Activated T-helper 1 cell treated with anti-CD3 and anti-CD28 coated beads, Interleukin-2, amount 50 U/mL, for 16 hours (primary cell): ENCODE results near the gene FAM193B.

Experiments used
- DNase-seq, 2 donors: peaks; one replicate each; pipeline ENCODE4 v3.0.0-alpha.2; 2020; ENCODE audit warnings: low read depth in 1 of 2, low spot score in 1 of 2

FAM193B gene

GRCh38 chr5:177554474-177555111, at the start of gene FAM193B:
TSS of gene FAM193B (minus strand) at chr5:177554563. CDS start at chr5:177554458, 105 bp downstream.
- peak; percentile 92 to 95 for DNase-seq

DNA sequence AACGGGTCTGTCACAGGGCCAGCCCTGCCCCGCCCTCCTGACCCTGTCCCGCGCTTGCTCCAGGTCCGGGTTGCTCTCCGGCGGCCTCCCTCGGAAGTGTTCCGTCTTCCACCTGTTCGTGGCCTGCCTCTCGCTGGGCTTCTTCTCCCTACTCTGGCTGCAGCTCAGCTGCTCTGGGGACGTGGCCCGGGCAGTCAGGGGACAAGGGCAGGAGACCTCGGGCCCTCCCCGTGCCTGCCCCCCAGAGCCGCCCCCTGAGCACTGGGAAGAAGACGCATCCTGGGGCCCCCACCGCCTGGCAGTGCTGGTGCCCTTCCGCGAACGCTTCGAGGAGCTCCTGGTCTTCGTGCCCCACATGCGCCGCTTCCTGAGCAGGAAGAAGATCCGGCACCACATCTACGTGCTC, 49.8 kb upstream of the FAM193B start:
- DNase-seq: no peak

DNA sequence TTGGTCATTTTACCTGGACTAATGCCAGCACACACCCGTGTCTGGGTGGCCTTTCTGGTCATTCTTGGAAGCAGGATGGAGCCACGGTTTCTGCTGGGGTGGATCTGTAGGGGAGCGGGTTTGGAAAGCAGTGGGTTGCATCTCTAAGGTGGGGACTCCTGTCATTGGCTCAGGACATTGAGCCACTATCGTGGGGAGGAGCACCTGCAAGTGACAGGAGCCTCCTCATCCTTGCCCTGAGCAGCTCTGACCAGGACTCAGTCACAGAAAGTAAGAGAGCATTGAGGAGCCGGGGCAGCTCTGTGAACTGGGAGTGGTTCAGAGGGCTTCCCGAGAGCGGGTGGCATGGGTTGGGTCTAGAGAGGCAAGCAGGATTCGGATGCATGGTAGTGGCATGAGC, 49.3 kb upstream of the FAM193B start:
- no peak for DNase-seq

GRCh38 chr5:177602458-177602830, 48.1 kb upstream of the FAM193B start:
- no peak for DNase-seq

DNA sequence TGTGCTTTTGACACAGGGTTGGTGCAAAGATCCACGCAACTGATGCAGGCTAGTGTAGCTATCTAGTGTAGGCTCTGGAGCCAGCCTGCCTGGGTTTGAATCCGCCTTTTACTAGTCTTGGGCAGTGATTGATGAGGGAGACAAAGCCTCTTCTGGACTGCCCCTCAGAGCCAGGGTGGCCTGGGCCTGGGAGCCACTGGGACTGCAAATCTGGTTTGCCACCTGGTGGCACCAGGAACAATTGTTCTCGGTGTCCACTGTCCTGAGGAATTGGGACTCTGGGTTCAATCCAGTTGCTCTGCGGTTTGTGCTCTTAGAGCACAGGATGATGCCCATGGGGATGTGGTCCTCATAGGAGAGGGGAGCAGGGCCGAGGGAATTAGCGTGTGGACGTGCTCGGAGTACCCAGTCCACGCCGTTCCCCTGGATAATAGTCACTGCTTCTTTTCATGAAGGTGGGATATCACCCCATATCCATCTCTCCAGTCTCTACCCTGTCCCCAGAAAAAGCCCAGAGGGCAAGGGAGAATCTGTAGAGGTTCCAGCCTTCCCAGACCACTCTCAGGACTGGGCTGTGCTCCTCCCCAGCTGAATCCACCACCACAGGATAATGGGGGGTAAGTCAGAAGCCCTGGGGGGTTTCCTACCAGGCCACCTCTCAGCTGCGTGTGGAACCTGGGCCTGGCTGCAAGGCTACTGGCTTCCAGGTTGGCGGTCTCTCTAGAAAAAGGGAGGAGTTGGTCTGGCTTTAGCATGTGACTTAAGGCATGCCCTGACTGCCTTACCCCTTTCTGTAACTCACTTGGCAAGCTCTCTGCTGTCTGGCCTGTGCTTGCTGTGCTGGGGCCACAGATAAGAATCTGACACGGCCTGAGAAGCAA, 47.5 kb upstream of the FAM193B start:
- DNase-seq: no peak

DNA sequence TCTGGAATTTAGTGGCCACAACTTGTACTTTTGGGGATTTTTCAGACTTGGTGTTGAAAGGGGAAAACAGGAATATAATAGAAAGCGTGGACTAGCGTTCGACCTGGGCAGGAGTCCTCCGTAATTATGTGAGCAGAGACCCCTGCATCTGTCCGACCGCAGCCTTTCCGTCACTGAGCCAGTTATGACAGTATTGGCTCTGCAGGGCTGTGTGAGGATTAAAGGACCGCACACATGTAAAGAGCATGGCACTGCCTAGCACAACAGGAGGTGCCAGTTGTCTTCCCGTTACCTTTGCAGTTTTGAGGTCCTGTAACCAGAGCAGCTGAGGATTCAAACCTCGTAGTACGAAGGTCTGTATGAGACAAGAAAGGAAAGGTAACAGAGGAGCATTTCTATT, 46.8 kb upstream of the FAM193B start:
- no peak for DNase-seq

DNA sequence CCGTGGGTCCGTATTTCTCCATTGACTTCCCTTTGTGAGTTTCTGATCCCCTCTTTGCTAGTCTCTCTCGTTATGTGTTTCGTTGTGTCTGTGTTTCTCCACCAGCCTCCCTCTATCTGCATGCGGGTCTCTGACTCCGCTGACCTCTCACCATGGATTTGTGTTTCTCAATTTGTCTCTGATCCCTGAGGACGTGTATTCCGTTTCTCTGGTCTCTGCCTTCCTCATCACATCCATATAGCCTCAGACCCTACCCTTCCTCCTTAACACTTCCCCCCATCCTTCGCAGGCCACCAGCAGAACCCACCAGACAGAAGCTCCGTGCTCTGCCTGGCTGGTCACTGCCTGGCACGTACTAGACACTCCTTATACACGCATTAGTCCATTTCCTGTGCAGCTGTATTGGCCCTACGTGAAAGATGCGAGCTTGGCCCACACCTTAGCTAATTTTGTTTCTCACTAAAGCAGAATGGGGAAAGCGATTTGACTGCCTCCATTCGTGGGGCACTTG, 46.2 kb upstream of the FAM193B start:
- no peak for DNase-seq

GRCh38 chr5:177599731-177600507, 45.6 kb upstream of the FAM193B start, which contains the start of gene B4GALT7:
TSS of gene B4GALT7 (plus strand) at chr5:177600132. CDS start at chr5:177600211, 79 bp downstream.
- DNase-seq: peak; percentile 77 to 82

- DNase-seq: no peak
Observed at GRCh38 chr5:177598477-177598876, 44.1 kb upstream of the FAM193B start.

- no peak for DNase-seq
Observed at GRCh38 chr5:177596775-177597238, 42.4 kb upstream of the FAM193B start.

- DNase-seq: no peak
Observed at GRCh38 chr5:177595991-177596774, 41.8 kb upstream of the FAM193B start.

DNA sequence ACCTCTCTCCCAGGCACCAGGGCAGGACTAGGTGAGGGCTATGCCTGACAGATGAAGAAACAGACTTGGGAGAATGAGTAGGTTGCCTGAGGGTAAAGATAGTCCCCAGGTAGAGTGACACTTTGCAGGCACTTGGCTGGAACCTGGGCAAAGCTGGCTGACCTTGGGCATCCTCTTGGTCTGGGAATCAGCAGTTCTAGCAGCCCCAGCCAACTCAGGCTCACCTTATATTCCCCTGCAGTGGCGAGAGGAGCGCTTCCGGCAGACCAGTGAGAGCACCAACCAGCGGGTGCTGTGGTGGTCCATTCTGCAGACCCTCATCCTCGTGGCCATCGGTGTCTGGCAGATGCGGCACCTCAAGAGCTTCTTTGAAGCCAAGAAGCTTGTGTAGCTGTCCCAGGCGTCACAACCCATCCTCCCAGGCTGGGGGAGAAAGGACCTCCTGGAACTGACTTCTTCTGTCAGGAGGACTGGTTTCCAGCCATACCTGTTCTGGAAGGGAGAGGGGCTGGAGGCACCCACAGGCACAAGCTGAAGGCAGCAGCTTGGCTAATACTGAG, 40.7 kb upstream of the FAM193B start:
- DNase-seq: no peak

- DNase-seq: no peak
Observed at GRCh38 chr5:177594071-177594470, 39.7 kb upstream of the FAM193B start.

DNA sequence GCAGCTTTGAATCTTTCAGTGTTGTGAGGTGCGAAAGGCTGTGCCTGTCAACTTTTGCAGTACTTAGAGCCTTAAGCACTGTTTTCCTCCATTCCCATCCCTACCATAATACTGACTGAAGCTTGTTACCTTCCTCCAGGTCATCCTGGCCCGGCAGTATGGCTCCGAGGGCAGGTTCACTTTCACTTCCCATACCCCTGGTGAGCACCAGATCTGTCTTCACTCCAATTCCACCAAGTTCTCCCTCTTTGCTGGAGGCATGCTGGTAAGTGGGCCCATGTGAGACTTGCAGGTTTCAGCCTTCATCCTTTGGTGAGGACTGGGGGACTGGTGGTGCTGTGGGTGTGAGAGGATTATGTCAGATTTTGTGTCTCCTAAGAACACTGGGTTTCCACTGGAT, 39.1 kb upstream of the FAM193B start:
- DNase-seq: no peak

GRCh38 chr5:177592905-177593304, 38.5 kb upstream of the FAM193B start:
- DNase-seq: no peak

DNA sequence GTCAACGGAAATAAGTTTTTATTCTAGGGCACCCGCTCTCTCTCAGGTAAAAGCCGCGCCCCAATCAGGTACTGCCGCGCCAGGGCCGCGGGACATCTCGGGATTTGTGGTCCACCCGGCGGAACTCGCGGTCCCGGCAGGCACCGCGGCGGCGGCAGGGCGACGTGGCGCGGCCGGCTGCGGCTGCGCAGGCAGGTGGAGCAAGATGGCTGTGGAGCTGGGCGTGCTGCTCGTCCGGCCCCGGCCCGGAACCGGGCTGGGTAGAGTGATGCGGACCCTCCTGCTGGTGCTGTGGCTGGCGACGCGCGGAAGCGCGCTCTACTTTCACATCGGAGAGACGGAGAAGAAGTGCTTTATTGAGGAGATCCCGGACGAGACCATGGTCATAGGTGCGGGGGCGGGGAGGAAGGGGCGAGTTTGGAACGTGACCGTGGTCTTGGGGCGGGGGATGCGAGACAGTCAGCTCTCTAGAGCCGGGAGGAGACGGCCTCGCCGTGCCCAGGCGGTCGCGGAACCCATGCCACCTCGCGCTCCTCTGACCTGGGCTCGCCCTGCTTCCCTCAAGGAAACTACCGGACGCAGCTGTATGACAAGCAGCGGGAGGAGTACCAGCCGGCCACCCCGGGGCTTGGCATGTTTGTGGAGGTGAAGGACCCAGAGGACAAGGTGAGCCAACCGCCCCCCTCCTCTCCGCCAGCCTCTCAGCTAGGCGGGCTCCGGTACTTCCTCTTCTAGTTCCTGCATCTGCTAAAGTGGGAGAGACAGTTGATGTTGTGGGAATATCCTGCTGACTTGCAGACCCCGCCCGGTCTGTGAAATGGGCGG, 37.9 kb upstream of the FAM193B start, which contains the start of gene TMED9:
Gene TMED9 (plus strand): TSS at position 194 of the 825 bp plus-strand sequence. CDS start 12 bp downstream, at position 206.
- peak; percentile 69 to 86 for DNase-seq

DNA sequence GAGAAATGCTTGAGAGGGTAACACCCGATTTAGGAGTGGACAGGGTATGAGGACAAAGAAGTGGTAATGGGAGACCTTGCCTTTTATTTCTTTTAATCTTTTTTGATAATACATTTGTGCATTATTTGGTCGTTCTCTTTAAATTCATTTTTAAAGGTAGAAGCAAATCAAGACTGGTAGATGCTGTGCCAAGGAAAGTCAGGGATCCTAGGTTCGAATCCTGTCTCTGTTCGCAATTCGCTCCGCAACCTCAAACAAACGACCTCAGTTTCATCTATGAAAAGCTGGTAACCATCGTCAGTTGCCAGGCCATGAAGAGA, 37.3 kb upstream of the FAM193B start:
- no peak for DNase-seq

GRCh38 chr5:177590406-177590805, 36.0 kb upstream of the FAM193B start:
- no peak for DNase-seq

DNA sequence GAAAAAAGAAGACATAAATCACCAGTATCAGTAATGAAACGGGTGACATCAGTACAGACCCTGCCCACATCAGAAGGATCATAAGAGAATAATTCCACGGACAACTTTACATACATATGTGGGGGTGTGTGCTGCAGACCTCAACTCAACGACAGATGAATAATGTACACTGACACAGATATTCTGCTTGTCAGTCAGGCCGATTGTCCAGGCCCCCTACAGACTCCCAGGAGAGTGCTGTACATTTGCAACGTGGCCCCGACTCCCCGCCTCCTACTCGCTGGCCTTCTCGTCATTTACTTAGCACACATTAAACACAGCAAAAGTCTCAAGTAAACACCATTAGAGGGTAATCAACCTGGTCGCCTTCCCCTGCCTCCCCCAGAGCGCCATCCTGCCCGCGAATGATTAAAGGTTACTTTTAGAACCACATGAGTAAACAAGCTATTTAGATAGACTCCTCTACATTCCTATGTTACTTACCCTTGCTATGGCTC, 34.1 kb upstream of the FAM193B start:
- DNase-seq: no peak
